AG04449 (cell line): ENCODE data around the gene OR10H5.
"Not testable (repeated sequence)": the region's sequence is repeated elsewhere in the genome, so short reads cannot be mapped to it uniquely, and the experiment has no call there.

Experiments
- CTCF ChIA-PET: fragments of 350-600 bp; formaldehyde crosslinking; extraction: SDS; loops from one replicate; lab custom pipeline; 2021; ENCODE audit warnings: antibody characterized with exemption; lab: Yijun Ruan, JAX
- POLR2A ChIA-PET: fragments of 400-600, 350-600 bp; formaldehyde crosslinking; extraction: SDS; loops from one replicate; lab custom pipeline; 2020; ENCODE audit warnings: antibody characterized with exemption, inconsistent platforms; lab: Yijun Ruan, JAX
- DNase-seq: peaks from one replicate; pipeline ENCODE4 v3.0.0-alpha.2; 2010; ENCODE audit warnings: low read depth, low spot score
- H3K4me3 ChIP-seq: 2 replicates; pipeline ENCODE4 v1.5.1; 2011; ENCODE audit warnings: low read depth, mild to moderate bottlenecking, control low read depth, low read length
- CTCF ChIP-seq: IDR thresholded peaks from one replicate; pipeline ENCODE4 v1.5.1; 2011; ENCODE audit warnings: mild to moderate bottlenecking, moderate library complexity, low read length, control low read depth, inconsistent platforms; ENCODE audit not compliant: insufficient read depth; ENCODE audit errors: missing control alignments

The OR10H5 gene

GRCh38 chr19:15769586-15769985 is 17.9 kb upstream of the OR10H5 start:
- POLR2A ChIA-PET, result no interaction called here
- no peak for TF ChIP-seq CTCF
- no peak for DNase-seq
- CTCF ChIA-PET, result no interaction called here
- H3K4me3 ChIP-seq, result no peak overlapping the region

GRCh38 chr19:15774159-15774558 is 13.3 kb upstream of the OR10H5 start:
- POLR2A ChIA-PET, DNase-seq, CTCF ChIA-PET, H3K4me3 ChIP-seq: not testable (repeated sequence)

GRCh38 chr19:15775249-15775648 is 12.2 kb upstream of the OR10H5 start:
- H3K4me3 ChIP-seq, result no peak overlapping the region
- TF ChIP-seq CTCF, result no peak
- CTCF ChIA-PET, result no interaction called here
- no peak for DNase-seq
- POLR2A ChIA-PET, result no interaction called here

- CTCF ChIA-PET, result no interaction called here
- POLR2A ChIA-PET, result no interaction called here
- no peak overlapping the region for H3K4me3 ChIP-seq
- DNase-seq, result no peak
- no peak for TF ChIP-seq CTCF
These were observed 11.2 kb upstream of the OR10H5 start for GRCh38 chr19:15776264-15776663.

GRCh38 chr19:15776991-15777970 is 10.2 kb upstream of the OR10H5 start:
- ChIA-PET POLR2A (no interaction called here), CTCF (no interaction called here)
- no peak for TF ChIP-seq CTCF
- no peak overlapping the region for H3K4me3 ChIP-seq
- no peak for DNase-seq

- CTCF ChIA-PET, result no interaction called here
- POLR2A ChIA-PET, result no interaction called here
- DNase-seq, result no peak
- TF ChIP-seq CTCF, result no peak
- H3K4me3 ChIP-seq, result no peak overlapping the region
These were observed 7.5 kb upstream of the OR10H5 start for GRCh38 chr19:15779756-15780476.
